ENCODE measurements around the gene TMEM245.

DNA sequence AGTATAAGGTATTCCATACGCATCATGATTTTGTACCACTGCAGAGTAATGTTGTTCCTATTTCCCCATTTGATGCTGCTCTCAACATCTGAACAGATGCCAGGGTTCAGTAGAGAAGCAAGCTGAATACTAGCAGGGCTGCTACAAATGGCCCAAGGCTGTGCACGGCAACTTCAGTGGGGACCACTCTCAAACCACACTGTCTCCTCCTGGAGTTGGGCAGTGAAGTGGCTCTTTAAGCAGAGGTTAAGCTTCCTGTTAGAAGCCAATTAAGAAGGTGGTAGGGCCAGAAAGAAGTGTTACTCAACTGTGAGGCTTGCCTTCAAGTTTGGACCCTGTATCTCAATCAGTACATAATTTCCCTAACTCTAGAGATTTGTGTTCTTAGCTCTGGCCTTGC lies 32.0 kb downstream of the TMEM245 start:
- TF ChIP-seq, protein P1, sequence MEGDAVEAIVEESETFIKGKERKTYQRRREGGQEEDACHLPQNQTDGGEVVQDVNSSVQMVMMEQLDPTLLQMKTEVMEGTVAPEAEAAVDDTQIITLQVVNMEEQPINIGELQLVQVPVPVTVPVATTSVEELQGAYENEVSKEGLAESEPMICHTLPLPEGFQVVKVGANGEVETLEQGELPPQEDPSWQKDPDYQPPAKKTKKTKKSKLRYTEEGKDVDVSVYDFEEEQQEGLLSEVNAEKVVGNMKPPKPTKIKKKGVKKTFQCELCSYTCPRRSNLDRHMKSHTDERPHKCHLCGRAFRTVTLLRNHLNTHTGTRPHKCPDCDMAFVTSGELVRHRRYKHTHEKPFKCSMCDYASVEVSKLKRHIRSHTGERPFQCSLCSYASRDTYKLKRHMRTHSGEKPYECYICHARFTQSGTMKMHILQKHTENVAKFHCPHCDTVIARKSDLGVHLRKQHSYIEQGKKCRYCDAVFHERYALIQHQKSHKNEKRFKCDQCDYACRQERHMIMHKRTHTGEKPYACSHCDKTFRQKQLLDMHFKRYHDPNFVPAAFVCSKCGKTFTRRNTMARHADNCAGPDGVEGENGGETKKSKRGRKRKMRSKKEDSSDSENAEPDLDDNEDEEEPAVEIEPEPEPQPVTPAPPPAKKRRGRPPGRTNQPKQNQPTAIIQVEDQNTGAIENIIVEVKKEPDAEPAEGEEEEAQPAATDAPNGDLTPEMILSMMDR (CRISPR knock-in tag; IDR thresholded peaks at IDR 0.05): no peak
- TF ChIP-seq ETV6 (CRISPR knock-in tag; conservative IDR thresholded peaks at IDR 0.05): no peak
- no peak for TF ChIP-seq TAF15 (IDR thresholded peaks at IDR 0.05; ENCODE audit: low read depth, low read length, poor library complexity, severe bottlenecking)
- TF ChIP-seq, protein P2, sequence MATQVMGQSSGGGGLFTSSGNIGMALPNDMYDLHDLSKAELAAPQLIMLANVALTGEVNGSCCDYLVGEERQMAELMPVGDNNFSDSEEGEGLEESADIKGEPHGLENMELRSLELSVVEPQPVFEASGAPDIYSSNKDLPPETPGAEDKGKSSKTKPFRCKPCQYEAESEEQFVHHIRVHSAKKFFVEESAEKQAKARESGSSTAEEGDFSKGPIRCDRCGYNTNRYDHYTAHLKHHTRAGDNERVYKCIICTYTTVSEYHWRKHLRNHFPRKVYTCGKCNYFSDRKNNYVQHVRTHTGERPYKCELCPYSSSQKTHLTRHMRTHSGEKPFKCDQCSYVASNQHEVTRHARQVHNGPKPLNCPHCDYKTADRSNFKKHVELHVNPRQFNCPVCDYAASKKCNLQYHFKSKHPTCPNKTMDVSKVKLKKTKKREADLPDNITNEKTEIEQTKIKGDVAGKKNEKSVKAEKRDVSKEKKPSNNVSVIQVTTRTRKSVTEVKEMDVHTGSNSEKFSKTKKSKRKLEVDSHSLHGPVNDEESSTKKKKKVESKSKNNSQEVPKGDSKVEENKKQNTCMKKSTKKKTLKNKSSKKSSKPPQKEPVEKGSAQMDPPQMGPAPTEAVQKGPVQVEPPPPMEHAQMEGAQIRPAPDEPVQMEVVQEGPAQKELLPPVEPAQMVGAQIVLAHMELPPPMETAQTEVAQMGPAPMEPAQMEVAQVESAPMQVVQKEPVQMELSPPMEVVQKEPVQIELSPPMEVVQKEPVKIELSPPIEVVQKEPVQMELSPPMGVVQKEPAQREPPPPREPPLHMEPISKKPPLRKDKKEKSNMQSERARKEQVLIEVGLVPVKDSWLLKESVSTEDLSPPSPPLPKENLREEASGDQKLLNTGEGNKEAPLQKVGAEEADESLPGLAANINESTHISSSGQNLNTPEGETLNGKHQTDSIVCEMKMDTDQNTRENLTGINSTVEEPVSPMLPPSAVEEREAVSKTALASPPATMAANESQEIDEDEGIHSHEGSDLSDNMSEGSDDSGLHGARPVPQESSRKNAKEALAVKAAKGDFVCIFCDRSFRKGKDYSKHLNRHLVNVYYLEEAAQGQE (IDR thresholded peaks at IDR 0.05; ENCODE audit: borderline replicate concordance in 1 of 2, low read depth in 1 of 2, low read length in 2 of 2): no peak
- no peak for TF ChIP-seq POLR2A (IDR thresholded peaks at IDR 0.05; ENCODE audit: insufficient read depth in 1 of 2, low read depth in 2 of 2, low read length in 2 of 2)
- no peak for TF ChIP-seq ZNF292 (CRISPR knock-in tag; IDR thresholded peaks at IDR 0.05; ENCODE audit: borderline replicate concordance, low read depth)
- TF ChIP-seq, protein P3, sequence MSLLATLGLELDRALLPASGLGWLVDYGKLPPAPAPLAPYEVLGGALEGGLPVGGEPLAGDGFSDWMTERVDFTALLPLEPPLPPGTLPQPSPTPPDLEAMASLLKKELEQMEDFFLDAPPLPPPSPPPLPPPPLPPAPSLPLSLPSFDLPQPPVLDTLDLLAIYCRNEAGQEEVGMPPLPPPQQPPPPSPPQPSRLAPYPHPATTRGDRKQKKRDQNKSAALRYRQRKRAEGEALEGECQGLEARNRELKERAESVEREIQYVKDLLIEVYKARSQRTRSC (CRISPR knock-in tag; IDR thresholded peaks at IDR 0.05; ENCODE audit: low read depth): no peak
- no peak for TF ChIP-seq MYC (CRISPR knock-in tag; IDR thresholded peaks at IDR 0.05; ENCODE audit: borderline replicate concordance)

Measured in HepG2 (cell line).